ENCODE data around the gene RPL14. TPM values are rescaled to one million over a fixed set of nuclear protein-coding genes. Genes with fewer than 3 reads are reported as not detected.

The RPL14 gene
- total RNA-seq, 1 donor from 2014 or later: 1,811 TPM

DNA sequence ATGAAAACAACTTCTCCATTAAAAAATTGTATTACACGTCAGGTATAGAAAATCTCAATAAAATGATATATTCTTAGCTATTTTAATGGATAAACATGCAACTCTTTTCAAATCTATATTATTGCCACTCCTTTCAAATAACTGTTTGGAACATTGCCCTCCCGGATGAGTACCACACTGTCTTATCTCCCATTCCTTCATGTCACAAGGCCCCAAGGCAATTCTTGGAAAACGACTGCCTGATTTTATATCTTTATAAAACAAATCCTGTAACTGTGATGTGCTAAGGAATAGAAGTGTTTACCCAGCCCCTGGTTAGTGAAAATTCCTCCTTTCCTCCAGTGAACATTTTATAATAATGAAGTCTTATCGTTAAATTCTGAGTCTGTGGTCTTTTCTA, 13.6 kb downstream of the RPL14 start:
- DNase-seq (ENCODE audit: low spot score, unreplicated experiment): no peak
- TF ChIP-seq, protein P1, sequence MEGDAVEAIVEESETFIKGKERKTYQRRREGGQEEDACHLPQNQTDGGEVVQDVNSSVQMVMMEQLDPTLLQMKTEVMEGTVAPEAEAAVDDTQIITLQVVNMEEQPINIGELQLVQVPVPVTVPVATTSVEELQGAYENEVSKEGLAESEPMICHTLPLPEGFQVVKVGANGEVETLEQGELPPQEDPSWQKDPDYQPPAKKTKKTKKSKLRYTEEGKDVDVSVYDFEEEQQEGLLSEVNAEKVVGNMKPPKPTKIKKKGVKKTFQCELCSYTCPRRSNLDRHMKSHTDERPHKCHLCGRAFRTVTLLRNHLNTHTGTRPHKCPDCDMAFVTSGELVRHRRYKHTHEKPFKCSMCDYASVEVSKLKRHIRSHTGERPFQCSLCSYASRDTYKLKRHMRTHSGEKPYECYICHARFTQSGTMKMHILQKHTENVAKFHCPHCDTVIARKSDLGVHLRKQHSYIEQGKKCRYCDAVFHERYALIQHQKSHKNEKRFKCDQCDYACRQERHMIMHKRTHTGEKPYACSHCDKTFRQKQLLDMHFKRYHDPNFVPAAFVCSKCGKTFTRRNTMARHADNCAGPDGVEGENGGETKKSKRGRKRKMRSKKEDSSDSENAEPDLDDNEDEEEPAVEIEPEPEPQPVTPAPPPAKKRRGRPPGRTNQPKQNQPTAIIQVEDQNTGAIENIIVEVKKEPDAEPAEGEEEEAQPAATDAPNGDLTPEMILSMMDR (IDR thresholded peaks at IDR 0.05; ENCODE audit: unreplicated experiment): no peak
- Mint-ChIP-seq H3K4me3 (ENCODE audit: low read depth) (no peak overlapping the region), H3K27ac (no peak overlapping the region), H3K9me3 (ENCODE audit: low read depth) (no peaks in the 10 kb centered on the region), H3K27me3 (no peaks in the 10 kb centered on the region), H3K36me3 (ENCODE audit: insufficient read depth) (peaks cover 3% of the 10 kb centered on the region), H3K4me1 (ENCODE audit: low read depth) (peaks cover 6% of the 10 kb centered on the region)

DNA sequence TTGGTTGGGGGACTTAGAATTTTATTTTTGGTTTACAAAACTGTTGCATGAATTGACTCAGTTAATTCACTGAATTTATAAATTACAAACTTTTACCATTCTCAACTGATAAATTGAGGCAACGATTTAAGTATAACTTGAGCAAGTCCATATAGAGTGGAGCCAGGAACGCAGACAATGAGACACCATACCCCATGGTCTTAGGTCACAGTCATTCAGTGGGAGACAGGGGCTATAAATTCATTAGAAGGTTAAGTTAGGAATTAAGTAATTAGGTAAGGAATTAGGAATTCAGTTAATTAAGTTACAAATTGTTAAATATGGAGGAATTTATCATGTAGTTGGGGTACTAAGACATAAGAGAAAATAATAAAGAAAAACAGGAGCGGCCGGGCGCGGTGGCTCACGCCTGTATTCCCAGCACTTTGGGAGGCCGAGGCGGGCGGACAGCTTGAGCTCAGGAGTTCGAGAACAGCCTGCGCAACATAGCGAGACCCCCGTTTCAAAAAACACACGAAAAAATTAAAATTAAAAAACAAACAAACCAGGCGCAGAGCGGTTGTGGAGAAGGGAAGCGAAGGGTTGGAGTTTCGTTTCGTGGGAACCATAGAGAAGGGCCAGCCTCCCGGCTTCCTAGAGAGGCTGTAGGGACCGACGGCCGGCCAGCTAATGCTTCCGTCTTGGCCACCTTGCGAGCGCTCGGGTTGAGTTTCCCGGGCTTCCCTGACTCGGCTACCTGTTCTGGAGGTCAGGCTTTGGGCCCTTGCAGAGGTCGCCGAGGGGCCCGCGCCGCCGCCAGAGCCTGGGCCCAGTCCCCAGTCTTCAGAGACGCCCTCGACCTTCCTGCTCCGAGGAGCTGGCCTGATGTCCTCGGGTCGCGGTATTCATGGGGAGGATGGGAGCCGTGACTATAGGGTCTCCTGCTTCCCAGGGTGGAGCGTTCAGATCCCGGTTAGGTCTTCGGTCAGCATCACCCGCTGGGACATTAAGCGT, 19.6 kb downstream of the RPL14 start, which contains the start of gene ZNF619:
TSS of gene ZNF619 (plus strand) at position 645 of the 993 bp plus-strand sequence. CDS start 858 bp downstream, outside the sequence.
- H3K9me3 Mint-ChIP-seq (ENCODE audit: low read depth): no peaks in the 10 kb centered on the region
- no peaks in the 10 kb centered on the region for H3K27me3 Mint-ChIP-seq
- DNase-seq (ENCODE audit: low spot score, unreplicated experiment): peak; percentile 41
- peaks cover 3% of the 10 kb centered on the region for H3K4me1 Mint-ChIP-seq (ENCODE audit: low read depth)
- TF ChIP-seq, protein P1 (IDR thresholded peaks at IDR 0.05; ENCODE audit: unreplicated experiment): no peak
- peak within 1 kb of the TSS; percentile 81 for H3K27ac Mint-ChIP-seq
- H3K36me3 Mint-ChIP-seq (ENCODE audit: insufficient read depth): peaks cover 1% of the 10 kb centered on the region
- H3K4me3 Mint-ChIP-seq (ENCODE audit: low read depth): peak within 1 kb of the TSS; percentile 82

- TF ChIP-seq, protein P1 (IDR thresholded peaks at IDR 0.05; ENCODE audit: unreplicated experiment): no peak
- peaks cover 4% of the 10 kb centered on the region for H3K36me3 Mint-ChIP-seq (ENCODE audit: insufficient read depth)
- DNase-seq (ENCODE audit: low spot score, unreplicated experiment): no peak
- peak overlapping the region; percentile 81 for H3K27ac Mint-ChIP-seq
- no peaks in the 10 kb centered on the region for H3K27me3 Mint-ChIP-seq
- H3K9me3 Mint-ChIP-seq (ENCODE audit: low read depth): no peaks in the 10 kb centered on the region
- peak overlapping the region; percentile 82 for H3K4me3 Mint-ChIP-seq (ENCODE audit: low read depth)
- H3K4me1 Mint-ChIP-seq (ENCODE audit: low read depth): peaks cover 3% of the 10 kb centered on the region
These were observed 20.5 kb downstream of the RPL14 start for GRCh38 chr3:40477666-40478065.

DNA sequence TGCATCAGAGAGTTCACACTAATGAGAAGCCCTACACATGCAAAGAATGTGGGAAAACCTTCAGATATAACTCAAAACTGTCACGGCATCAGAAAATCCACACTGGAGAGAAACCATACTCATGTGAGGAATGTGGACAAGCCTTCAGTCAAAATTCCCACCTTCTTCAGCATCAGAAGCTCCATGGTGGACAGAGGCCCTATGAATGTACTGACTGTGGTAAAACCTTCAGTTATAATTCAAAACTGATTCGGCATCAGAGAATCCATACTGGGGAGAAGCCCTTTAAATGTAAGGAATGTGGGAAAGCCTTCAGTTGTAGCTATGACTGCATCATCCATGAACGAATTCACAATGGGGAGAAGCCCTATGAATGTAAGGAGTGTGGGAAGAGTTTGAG, 30.0 kb downstream of the RPL14 start:
- Mint-ChIP-seq H3K9me3 (ENCODE audit: low read depth) (peaks cover 21% of the 10 kb centered on the region), H3K4me3 (ENCODE audit: low read depth) (no peak overlapping the region), H3K27me3 (no peaks in the 10 kb centered on the region), H3K36me3 (ENCODE audit: insufficient read depth) (peaks cover 36% of the 10 kb centered on the region), H3K27ac (no peak overlapping the region), H3K4me1 (ENCODE audit: low read depth) (no peaks in the 10 kb centered on the region)
- DNase-seq (ENCODE audit: low spot score, unreplicated experiment): no peak
- TF ChIP-seq, protein P1 (IDR thresholded peaks at IDR 0.05; ENCODE audit: unreplicated experiment): no peak

- TF ChIP-seq, protein P1 (IDR thresholded peaks at IDR 0.05; ENCODE audit: unreplicated experiment): no peak
- peaks cover 21% of the 10 kb centered on the region for H3K9me3 Mint-ChIP-seq (ENCODE audit: low read depth)
- peaks cover 26% of the 10 kb centered on the region for H3K36me3 Mint-ChIP-seq (ENCODE audit: insufficient read depth)
- no peak overlapping the region for H3K27ac Mint-ChIP-seq
- no peak for DNase-seq (ENCODE audit: low spot score, unreplicated experiment)
- no peak overlapping the region for H3K4me3 Mint-ChIP-seq (ENCODE audit: low read depth)
- no peaks in the 10 kb centered on the region for H3K27me3 Mint-ChIP-seq
- no peaks in the 10 kb centered on the region for H3K4me1 Mint-ChIP-seq (ENCODE audit: low read depth)
These were observed 33.8 kb downstream of the RPL14 start for GRCh38 chr3:40490916-40491315.

Measured in progenitor cell of endocrine pancreas (in vitro differentiated cells).